ENCODE data around the gene C11orf54. TPM values are rescaled to one million over a fixed set of nuclear protein-coding genes. Genes with fewer than 3 reads are reported as not detected.

C11orf54 gene
- total and polyA plus RNA-seq, 2 donors (not counting 3 experiments of a cell fraction or from before 2014, with no cell fraction given): 4.2 to 18.7 TPM

DNA sequence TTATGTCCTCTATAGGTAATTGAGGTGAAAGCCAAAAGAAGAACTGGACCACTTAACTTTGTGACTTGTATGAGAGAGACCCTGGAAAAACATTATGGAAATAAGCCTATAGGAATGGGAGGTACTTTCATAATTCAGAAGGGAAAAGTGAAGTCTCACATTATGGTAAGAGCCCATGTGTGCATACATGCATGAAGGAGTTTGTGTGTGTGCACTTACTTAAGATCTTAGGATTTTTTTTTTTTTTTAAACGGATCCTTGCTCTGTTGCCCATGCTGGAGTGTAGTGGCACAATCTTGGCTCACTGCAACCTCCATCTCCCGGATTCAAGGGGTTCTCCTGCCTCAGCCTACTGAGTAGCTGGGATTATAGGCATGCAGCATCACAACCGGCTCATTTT lies 15.8 kb downstream of the C11orf54 start:
- POLR2A ChIA-PET: no interaction called here
- H3K27me3 ChIP-seq (ENCODE audit: control insufficient read depth in 2 of 2, insufficient read depth in 2 of 2, low read length in 2 of 2): no peaks in the 10 kb centered on the region
- H3K27ac ChIP-seq (ENCODE audit: insufficient read depth, low read depth, low read length): no peak overlapping the region
- TF ChIP-seq GATA2 (IDR thresholded peaks at IDR 0.05; ENCODE audit: insufficient read depth, insufficient read length, low read depth, low read length) (no peak), POLR2A (IDR thresholded peaks at IDR 0.05; ENCODE audit: low read depth, low read length) (no peak), MYC (IDR thresholded peaks at IDR 0.05; ENCODE audit: low read depth, low read length) (no peak), EZH2 (IDR thresholded peaks at IDR 0.05; ENCODE audit: borderline replicate concordance, low read depth, low read length, severe bottlenecking) (no peak), JUN (IDR thresholded peaks at IDR 0.05; ENCODE audit: borderline replicate concordance, insufficient read depth, insufficient read length, low read depth) (no peak), POLR2AphosphoS5 (IDR thresholded peaks at IDR 0.05; ENCODE audit: insufficient read depth, low read depth, low read length) (no peak), FOS (IDR thresholded peaks at IDR 0.05; ENCODE audit: borderline replicate concordance, insufficient read depth, low read length) (no peak)
- TF ChIP-seq, protein P1, sequence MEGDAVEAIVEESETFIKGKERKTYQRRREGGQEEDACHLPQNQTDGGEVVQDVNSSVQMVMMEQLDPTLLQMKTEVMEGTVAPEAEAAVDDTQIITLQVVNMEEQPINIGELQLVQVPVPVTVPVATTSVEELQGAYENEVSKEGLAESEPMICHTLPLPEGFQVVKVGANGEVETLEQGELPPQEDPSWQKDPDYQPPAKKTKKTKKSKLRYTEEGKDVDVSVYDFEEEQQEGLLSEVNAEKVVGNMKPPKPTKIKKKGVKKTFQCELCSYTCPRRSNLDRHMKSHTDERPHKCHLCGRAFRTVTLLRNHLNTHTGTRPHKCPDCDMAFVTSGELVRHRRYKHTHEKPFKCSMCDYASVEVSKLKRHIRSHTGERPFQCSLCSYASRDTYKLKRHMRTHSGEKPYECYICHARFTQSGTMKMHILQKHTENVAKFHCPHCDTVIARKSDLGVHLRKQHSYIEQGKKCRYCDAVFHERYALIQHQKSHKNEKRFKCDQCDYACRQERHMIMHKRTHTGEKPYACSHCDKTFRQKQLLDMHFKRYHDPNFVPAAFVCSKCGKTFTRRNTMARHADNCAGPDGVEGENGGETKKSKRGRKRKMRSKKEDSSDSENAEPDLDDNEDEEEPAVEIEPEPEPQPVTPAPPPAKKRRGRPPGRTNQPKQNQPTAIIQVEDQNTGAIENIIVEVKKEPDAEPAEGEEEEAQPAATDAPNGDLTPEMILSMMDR (IDR thresholded peaks at IDR 0.05; ENCODE audit: extremely low read depth in 1 of 2, insufficient read depth in 1 of 2, low read depth in 1 of 2, low read length in 2 of 2): no peak
- TF ChIP-seq, protein P2, sequence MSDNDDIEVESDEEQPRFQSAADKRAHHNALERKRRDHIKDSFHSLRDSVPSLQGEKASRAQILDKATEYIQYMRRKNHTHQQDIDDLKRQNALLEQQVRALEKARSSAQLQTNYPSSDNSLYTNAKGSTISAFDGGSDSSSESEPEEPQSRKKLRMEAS (IDR thresholded peaks at IDR 0.05; ENCODE audit: insufficient read depth, insufficient read length): no peak
- H3K4me2 ChIP-seq (ENCODE audit: insufficient read depth, low read length): no peak overlapping the region
- no peak overlapping the region for H3K4me3 ChIP-seq (replicated peaks in 1 of 3; ENCODE audit: insufficient read depth in 1 of 3, low read depth in 1 of 3, low read length in 3 of 3)
- FAIRE-seq (no peak), DNase-seq (ENCODE audit: low read depth, low spot score) (no peak)
- no peaks in the 10 kb centered on the region for H3K79me2 ChIP-seq (ENCODE audit: control insufficient read depth, insufficient read depth, low read length)
- no peaks in the 10 kb centered on the region for H3K9me3 ChIP-seq (replicated peaks; ENCODE audit: control insufficient read depth, insufficient read depth, low read length)
- H4K20me1 ChIP-seq (replicated peaks; ENCODE audit: control insufficient read depth, extremely low read depth, insufficient read depth, low read length): no peaks in the 10 kb centered on the region
- peaks cover 0 to 7% of the 10 kb centered on the region in 2 experiments for H3K36me3 ChIP-seq (ENCODE audit: control insufficient read depth in 2 of 2, extremely low read depth in 1 of 2, insufficient read depth in 2 of 2, low read length in 2 of 2)
- dilution Hi-C loops (cut with MboI; ENCODE audit: extremely low pct_ligation_motif_present, low sequenced_read_pairs) (no loop called here), intact Hi-C loops (cut with micrococcal nuclease) (no loop called here)
- H3K9ac ChIP-seq (replicated peaks; ENCODE audit: extremely low read depth, insufficient read depth, low read length): no peak overlapping the region
- H3K9me1 ChIP-seq (replicated peaks; ENCODE audit: control insufficient read depth, extremely low read depth, insufficient read depth, low read length): no peaks in the 10 kb centered on the region
- no peak overlapping the region for H2AFZ ChIP-seq (ENCODE audit: low read depth, low read length)
- BruUV-seq (replicated peaks): no TSS peak
- CTCF ChIA-PET: no interaction called here
- H3K4me1 ChIP-seq (ENCODE audit: control insufficient read depth, extremely low read depth, insufficient read depth, low read length): no peaks in the 10 kb centered on the region
